Measurements from ENCODE around the gene USP5. TPM values are rescaled to one million over a fixed set of nuclear protein-coding genes. Genes with fewer than 3 reads are reported as not detected.

USP5 gene
- total RNA-seq, 1 donor from 2014 or later, result 60.9 TPM

GRCh38 chr12:6826125-6826733 is 25.7 kb upstream of the USP5 start:
- peaks cover 43% of the 10 kb centered on the region for H3F3A ChIP-seq (ENCODE audit: low read depth)
- H3K4me3 ChIP-seq, result no peak overlapping the region
- H3K27ac ChIP-seq, result no peak overlapping the region
- no peak for TF ChIP-seq EZH2phosphoT487 (IDR thresholded peaks at IDR 0.05)
- no peak for TF ChIP-seq EZH2 (IDR thresholded peaks at IDR 0.05)
- no peak for TF ChIP-seq CTCF (IDR thresholded peaks at IDR 0.05)
- H3K9me3 ChIP-seq (ENCODE audit: low read depth), result no peaks in the 10 kb centered on the region
- H3K9ac ChIP-seq, result no peak overlapping the region
- H3K4me2 ChIP-seq, result no peak overlapping the region
- H3K36me3 ChIP-seq, result no peaks in the 10 kb centered on the region
- Mint-ChIP-seq H3K4me3 (peak overlapping the region; percentile 73), H3K9me3 (no peaks in the 10 kb centered on the region), H3K4me1 (peaks cover 62% of the 10 kb centered on the region), H3K36me3 (peaks cover 19% of the 10 kb centered on the region), H3K27me3 (ENCODE audit: insufficient read depth, low read depth) (peaks cover 10% of the 10 kb centered on the region), H3K27ac (no peak overlapping the region)
- H4K20me1 ChIP-seq (ENCODE audit: low read depth), result peaks cover 18% of the 10 kb centered on the region
- H3K27me3 ChIP-seq, result no peaks in the 10 kb centered on the region
- H2AFZ ChIP-seq (replicated peaks), result no peak overlapping the region
- DNase-seq (ENCODE audit: low spot score), result no peak
- peaks cover 33% of the 10 kb centered on the region for H3K4me1 ChIP-seq
- peaks cover 34% of the 10 kb centered on the region for H3K79me2 ChIP-seq (ENCODE audit: low read depth)

DNA sequence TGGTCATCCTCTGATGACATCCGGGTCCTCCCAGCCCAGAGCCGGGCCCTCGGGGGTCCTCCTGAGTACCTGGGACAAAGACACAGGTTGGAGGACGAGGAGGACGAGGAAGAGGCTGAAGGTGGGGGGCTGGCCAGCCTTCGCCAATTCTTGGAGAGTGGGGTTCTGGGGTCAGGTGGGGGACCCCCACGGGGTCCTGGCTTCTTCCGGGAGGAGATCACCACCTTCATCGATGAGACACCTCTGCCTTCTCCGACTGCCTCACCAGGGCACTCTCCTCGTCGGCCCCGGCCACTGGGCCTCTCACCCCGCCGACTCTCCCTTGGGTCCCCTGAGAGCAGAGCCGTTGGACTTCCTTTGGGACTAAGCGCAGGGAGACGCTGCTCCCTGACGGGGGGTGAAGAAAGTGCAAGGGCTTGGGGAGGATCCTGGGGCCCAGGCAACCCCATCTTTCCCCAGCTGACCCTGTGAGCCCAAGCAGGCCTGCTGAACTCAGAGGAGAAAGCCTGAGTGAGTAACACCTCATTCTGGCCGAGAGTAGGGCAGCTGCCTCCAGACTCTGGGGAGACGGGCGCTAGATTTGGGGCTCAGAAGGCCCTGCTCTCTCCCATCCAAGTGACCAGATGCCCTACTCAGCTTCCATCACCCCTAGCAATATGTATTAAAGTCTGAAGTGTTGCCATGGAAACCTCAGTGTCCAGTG is 25.1 kb upstream of the USP5 start:
- H2AFZ ChIP-seq (replicated peaks), result no peak overlapping the region
- peaks cover 2% of the 10 kb centered on the region for H3K36me3 ChIP-seq
- H3K4me3 ChIP-seq, result peak overlapping the region; percentile 27

GRCh38 chr12:6827437-6827911 is 24.5 kb upstream of the USP5 start:
- Histone ChIP-seq H3K4me3 (peak overlapping the region; percentile 27), H3K9ac (no peak overlapping the region)
- peaks cover 53% of the 10 kb centered on the region for H3K4me1 Mint-ChIP-seq

More for the DNA sequence above, 25.1 kb upstream of the USP5 start:
- peak overlapping the region; percentile 95 for H3K27ac Mint-ChIP-seq
- Histone ChIP-seq H4K20me1 (ENCODE audit: low read depth) (peaks cover 18% of the 10 kb centered on the region), H3K9me3 (ENCODE audit: low read depth) (no peaks in the 10 kb centered on the region), H3K4me2 (peak overlapping the region; percentile 89), H3K9ac (no peak overlapping the region), H3K4me1 (peaks cover 32% of the 10 kb centered on the region), H3K27ac (no peak overlapping the region), H3F3A (ENCODE audit: low read depth) (peaks cover 40% of the 10 kb centered on the region), H3K79me2 (ENCODE audit: low read depth) (peaks cover 36% of the 10 kb centered on the region), H3K27me3 (no peaks in the 10 kb centered on the region)
- H3K9me3 Mint-ChIP-seq, result no peaks in the 10 kb centered on the region
- no peak for DNase-seq (ENCODE audit: low spot score)
- H3K4me1 Mint-ChIP-seq, result peaks cover 58% of the 10 kb centered on the region
- TF ChIP-seq CTCF (IDR thresholded peaks at IDR 0.05), result no peak
- no peak for TF ChIP-seq EZH2 (IDR thresholded peaks at IDR 0.05)
- TF ChIP-seq EZH2phosphoT487 (IDR thresholded peaks at IDR 0.05), result no peak
- H3K36me3 Mint-ChIP-seq, result peaks cover 25% of the 10 kb centered on the region
- peaks cover 10% of the 10 kb centered on the region for H3K27me3 Mint-ChIP-seq (ENCODE audit: insufficient read depth, low read depth)
- peak overlapping the region; percentile 84 for H3K4me3 Mint-ChIP-seq

More at GRCh38 chr12:6827437-6827911, 24.5 kb upstream of the USP5 start:
- Histone ChIP-seq H2AFZ (replicated peaks) (no peak overlapping the region), H3K4me1 (peaks cover 26% of the 10 kb centered on the region), H3K27me3 (no peaks in the 10 kb centered on the region), H4K20me1 (ENCODE audit: low read depth) (peaks cover 18% of the 10 kb centered on the region), H3K79me2 (ENCODE audit: low read depth) (peaks cover 36% of the 10 kb centered on the region), H3K36me3 (peaks cover 6% of the 10 kb centered on the region), H3K4me2 (peak overlapping the region; percentile 89), H3K9me3 (ENCODE audit: low read depth) (no peaks in the 10 kb centered on the region), H3F3A (ENCODE audit: low read depth) (peaks cover 34% of the 10 kb centered on the region), H3K27ac (no peak overlapping the region)
- Mint-ChIP-seq H3K27me3 (ENCODE audit: insufficient read depth, low read depth) (peaks cover 12% of the 10 kb centered on the region), H3K4me3 (peak overlapping the region; percentile 84), H3K27ac (peak overlapping the region; percentile 95), H3K36me3 (peaks cover 29% of the 10 kb centered on the region), H3K9me3 (no peaks in the 10 kb centered on the region)
- DNase-seq (ENCODE audit: low spot score), result peak; percentile 91
- TF ChIP-seq CTCF (IDR thresholded peaks at IDR 0.05), result no peak
- TF ChIP-seq EZH2phosphoT487 (IDR thresholded peaks at IDR 0.05), result no peak
- no peak for TF ChIP-seq EZH2 (IDR thresholded peaks at IDR 0.05)

Measured in neural progenitor cell (in vitro differentiated cells).